ENCODE results near the gene AGBL3.

AGBL3 gene

GRCh38 chr7:135161669-135162068 lies 175.4 kb downstream of the AGBL3 start:
- CTCF ChIA-PET: no interaction called here

GRCh38 chr7:135162382-135163001 lies 176.2 kb downstream of the AGBL3 start:
- ChIA-PET POLR2A (ENCODE audit: low non-redundant PET) (no interaction called here), CTCF (no interaction called here)
- no peak for TF ChIP-seq CTCF (conservative IDR thresholded peaks at IDR 0.05; ENCODE audit: low read depth)
- no peak for DNase-seq (ENCODE audit: low spot score)
- no peak overlapping the region for H3K27ac ChIP-seq

More at GRCh38 chr7:135161669-135162068, 175.4 kb downstream of the AGBL3 start:
- no peak for TF ChIP-seq CTCF (conservative IDR thresholded peaks at IDR 0.05; ENCODE audit: low read depth)
- POLR2A ChIA-PET (ENCODE audit: low non-redundant PET): no interaction called here
- no peak for DNase-seq (ENCODE audit: low spot score)
- H3K27ac ChIP-seq: no peak overlapping the region

- no peak for TF ChIP-seq CTCF (conservative IDR thresholded peaks at IDR 0.05; ENCODE audit: low read depth)
- ChIA-PET POLR2A (ENCODE audit: low non-redundant PET) (no interaction called here), CTCF (no interaction called here)
- H3K27ac ChIP-seq: peak overlapping the region; percentile 22
- no peak for DNase-seq (ENCODE audit: low spot score)
Measured at GRCh38 chr7:135164357-135165061, 178.2 kb downstream of the AGBL3 start.

DNA sequence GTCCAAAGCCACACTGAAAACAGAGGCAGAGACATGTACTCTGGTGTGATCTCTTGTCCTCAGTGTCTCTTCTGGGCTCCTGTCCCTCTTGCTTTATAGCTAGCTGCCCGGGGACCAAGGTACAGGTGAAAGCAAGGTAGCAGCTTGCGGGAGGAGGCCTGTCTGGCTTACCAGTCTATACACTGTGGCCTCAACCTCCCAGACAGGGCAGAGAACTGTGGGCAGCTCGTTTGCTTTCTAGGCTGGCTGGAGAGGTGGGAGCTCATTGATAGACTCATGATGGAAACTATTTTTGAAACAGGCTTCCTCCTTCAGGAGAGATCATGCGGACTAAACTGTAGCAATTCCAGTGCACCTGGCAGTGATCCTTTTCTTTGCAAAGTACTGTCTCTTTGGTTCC lies 179.6 kb downstream of the AGBL3 start:
- no peak for TF ChIP-seq CTCF (conservative IDR thresholded peaks at IDR 0.05; ENCODE audit: low read depth)
- POLR2A ChIA-PET (ENCODE audit: low non-redundant PET): no interaction called here
- peak overlapping the region; percentile 11; the same call in 1 of the 2 replicates for H3K27ac ChIP-seq
- DNase-seq (ENCODE audit: low spot score): no peak
- CTCF ChIA-PET: no interaction called here

- CTCF ChIA-PET: no interaction called here
- POLR2A ChIA-PET (ENCODE audit: low non-redundant PET): interaction anchor here (0.6 kb wide), 1 partner anchor 347 kb away, joined by 5 read pairs; no protein-coding TSS in a partner anchor
- no peak for DNase-seq (ENCODE audit: low spot score)
Measured at GRCh38 chr7:135166338-135166990, 180.2 kb downstream of the AGBL3 start.

More at GRCh38 chr7:135166338-135166990, 180.2 kb downstream of the AGBL3 start:
- TF ChIP-seq CTCF (conservative IDR thresholded peaks at IDR 0.05; ENCODE audit: low read depth): no peak
- H3K27ac ChIP-seq: no peak overlapping the region
